Amniotic epithelial cell (primary cell): ENCODE results near the gene E4F1.

Experiments
- DNase-seq: peaks from one replicate; pipeline ENCODE4 v3.0.0-alpha.2; 2010; ENCODE audit warnings: low read depth

E4F1 gene

DNA sequence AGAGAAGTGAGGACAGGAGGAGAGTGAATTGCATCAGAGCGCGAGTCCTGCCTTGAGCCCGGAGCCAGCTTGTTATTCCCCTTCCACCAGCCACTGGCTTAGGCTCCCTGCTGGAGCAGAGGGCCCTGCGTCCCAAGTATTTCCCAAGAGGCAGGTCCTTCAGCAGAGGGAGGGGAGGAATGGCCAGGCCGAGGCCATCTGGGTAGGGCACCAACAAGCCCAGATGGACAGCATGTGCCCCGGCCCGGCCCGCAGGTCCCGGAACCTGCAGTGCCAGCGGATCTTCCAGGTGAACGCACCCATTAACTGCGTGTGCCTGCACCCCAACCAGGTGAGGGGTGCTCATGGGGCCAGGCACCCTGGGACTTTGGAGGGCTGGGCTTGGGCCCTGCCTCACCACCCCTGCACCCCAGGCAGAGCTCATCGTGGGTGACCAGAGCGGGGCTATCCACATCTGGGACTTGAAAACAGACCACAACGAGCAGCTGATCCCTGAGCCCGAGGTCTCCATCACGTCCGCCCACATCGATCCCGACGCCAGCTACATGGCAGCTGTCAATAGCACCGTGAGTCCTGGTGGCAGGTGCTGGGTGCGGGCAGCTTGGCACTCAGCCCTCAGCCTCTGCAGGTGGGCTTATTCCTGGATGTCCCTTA lies 16.5 kb upstream of the E4F1 start:
- DNase-seq, result no peak

DNA sequence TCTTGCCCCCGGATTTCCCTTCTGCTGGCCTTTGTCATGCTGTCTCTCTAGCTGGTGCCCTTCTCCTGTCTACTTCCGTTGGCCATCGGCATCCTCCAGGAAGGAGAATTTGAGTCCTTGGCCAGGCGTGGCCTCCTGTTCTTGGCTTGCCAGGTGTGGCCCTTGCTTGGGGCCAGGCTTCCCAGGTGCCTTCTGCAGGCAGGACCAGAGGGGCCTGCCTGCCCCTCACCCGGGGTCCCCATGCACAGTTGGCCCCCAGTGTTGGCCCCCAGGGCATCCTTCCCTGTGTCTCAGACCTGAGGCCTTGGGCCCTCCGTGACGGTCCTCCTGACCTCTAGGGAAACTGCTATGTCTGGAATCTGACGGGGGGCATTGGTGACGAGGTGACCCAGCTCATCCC lies 15.5 kb upstream of the E4F1 start:
- no peak for DNase-seq

DNA sequence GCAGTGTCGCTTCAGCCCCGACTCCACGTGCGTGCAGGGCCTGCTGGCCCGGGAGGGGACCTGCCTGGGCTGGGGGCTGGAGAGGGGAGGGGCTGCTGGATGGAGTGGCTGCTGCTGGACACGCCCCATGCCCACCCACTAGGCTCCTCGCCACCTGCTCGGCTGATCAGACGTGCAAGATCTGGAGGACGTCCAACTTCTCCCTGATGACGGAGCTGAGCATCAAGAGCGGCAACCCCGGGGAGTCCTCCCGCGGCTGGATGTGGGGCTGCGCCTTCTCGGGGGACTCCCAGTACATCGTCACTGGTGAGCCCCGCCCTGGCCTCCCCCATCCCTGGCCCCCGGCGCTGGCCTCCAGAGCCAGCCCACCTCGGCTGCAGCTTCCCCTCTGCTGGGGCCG lies 15.1 kb upstream of the E4F1 start:
- no peak for DNase-seq

DNA sequence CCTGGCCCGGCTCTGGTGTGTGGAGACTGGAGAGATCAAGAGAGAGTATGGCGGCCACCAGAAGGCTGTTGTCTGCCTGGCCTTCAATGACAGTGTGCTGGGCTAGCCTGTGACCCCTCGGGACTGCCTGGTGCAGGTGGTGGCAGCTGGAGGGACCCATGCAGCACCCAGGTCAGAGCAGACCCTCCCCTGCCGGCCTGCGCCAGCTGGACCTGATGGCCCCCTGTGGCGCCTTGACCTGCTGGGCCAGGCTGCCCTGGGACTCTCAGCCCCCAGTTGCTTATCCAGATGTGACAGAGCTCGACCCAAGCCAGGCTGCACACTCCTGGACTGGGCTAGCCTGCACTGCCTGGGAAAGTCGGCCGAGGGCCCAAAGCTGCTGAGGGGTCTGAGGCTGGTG lies 14.6 kb upstream of the E4F1 start:
- DNase-seq, result no peak

DNA sequence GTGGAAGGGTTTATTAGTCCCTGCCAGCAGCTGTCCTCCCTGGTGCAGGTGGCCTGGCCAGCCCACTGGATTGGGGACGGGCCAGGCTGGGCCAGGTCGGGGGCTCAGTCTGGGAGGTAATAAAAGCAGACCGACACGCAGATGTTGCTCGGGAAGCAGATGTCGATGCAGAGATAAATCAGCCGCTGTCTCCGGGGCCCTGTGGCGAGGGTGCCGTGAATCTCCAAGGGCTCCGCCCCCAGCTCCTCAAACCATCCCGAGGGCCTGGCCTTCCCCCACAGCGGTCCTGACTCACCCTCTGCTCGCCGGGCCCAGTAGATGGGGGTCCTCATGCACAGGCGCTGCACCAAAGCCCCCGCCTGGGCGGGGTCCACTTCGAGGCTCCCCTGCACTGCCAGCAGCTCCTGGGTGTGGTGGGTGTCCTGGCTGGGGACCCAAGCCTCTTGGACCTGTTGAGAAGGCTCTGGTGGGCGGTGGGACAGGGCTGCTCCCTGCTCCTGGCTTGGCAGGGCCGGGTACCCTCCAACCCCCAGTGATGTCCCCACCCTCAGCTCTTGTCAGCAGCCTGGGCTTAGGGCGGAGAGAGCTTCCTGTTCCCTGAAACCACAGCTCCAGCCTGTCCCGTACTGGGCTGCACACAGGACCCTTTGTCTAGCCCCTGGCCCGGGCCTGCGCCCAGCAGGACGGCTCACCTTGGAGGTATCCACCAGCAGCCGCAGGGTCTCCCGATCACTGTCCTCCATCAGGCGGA lies 14.0 kb upstream of the E4F1 start:
- DNase-seq, result no peak

DNA sequence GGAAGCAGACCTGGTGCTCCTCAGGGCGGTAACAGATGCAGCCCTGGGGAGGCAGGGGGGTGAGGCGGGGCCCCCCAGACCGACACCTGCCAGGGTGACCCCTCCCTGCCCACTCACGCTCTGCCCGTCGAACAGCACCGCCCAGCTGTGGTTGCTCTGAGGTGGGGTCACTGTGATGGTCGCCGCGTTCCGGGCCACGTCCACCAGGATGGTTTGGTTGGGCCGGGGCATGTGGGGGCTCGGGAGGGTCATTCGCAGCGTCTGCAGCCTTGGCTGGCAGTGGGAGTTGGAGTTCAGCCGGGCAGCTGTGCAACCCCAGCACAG lies 13.4 kb upstream of the E4F1 start:
- DNase-seq, result no peak

DNA sequence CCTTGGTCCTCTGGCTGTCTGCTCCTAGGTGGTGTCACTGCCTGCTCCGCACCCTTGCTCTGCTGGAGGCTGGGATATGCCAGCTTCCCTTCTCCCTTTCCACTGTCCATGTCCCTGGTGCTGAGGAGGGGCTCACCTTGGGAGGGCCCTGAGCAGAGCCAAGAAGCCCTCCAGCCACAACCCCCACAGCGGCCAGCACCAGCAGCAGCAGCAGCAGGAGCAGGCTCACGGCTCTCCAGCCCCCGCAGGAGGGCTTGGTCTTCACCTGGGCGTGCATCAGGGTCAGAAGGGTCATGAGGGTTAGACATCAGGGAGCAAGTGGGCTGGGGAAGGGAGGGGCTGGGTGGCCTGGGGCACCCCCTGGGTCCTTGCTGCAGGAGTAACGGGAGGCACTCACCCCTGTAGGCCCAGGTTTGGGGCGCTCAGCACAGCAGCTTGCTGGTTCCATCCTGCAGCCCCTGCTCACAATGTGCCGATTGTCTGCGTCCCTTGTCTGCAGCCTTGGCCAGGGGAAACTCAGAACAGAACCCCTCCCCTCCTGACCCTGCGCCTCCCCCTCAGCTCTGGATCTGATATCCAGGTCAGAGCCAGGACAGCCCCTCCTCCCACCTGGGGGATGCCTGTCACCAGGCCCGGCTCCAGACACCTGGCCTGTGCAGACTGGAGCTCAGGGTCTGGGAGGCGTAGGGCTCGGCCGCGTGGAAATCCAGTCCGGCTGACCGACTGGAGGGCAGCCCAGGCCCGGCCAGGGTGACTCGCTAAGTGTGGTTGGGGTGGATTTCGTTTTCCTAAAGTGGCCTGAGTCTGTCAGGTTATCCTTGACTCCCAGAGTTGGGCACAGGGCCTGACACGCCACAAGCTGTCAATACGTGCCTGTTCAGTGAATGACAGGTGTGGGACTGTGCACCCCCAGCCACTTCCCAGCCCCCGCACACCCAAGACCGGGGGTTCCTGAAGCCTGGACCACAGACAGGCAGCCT lies 12.7 kb upstream of the E4F1 start, which contains the start of gene BRICD5:
Gene BRICD5, minus strand, starts transcription at position 478 of the 980 bp plus-strand sequence. Its CDS starts 30 bp downstream, at position 448.
- no peak for DNase-seq

DNA sequence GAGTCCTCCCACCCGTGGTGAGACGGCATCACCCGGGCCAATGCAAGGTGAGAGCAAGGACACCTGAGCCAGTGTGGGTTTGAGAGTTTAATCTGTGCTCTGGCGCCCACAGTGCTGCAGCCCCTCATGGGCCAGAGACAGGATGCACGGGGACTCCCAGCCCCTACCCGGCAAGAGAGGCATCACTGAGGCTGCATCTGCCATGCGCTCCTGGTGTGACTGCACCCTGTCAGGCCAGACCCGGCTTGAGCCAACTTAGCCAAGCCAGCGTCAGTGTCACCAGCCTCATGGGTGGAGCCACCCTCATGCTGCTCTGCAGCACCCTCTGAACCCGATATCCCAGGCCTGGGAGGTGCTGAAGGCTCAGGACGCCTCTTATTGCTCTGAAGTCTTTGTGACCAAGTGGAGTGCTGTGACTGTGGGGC lies 11.5 kb upstream of the E4F1 start:
- DNase-seq, result no peak

DNA sequence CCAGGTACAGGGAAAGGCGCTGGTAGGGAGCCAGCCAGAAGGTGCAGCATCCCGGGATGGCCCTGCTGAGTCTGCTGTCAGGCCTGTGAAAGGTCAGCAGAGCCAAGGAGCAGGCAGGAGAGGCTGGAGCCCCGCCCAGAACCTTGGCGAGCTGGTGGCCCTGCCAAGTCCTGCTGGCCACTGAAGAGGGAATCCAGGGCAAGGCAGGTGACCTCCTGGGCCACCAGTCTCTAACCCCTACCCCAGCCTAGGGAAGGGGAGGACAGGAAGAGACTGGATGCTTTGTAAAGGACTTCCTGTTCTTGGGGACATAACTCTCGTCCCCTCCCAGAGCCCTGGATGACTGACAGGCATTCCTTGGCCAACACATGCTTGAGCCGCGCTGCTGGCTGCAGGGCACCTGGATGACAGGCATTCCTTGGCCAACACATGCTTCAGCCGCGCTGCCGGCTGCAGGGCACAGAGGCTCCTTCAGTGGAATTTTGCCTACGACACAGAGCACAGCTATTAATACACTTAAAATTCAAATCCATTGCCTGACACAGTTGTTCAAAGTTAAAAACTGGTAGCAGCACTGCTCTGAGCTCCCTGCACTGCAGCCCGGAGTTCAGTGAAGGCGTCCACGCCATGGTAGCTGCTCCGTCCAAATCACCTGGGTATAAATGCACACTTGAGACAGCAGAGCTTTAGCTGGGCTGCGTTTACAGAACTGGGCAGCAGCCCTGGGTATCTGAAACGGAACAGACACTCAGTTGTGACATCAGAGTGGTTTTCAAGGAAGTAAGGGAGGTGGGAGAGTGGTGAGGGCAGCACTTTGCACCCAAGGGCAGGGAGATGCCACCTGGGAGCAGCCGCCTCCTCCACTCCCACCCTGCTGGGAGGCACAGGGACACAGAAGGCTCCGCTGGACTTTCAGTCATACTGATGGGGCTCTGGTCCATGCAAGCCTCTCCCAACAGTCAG lies 10.7 kb upstream of the E4F1 start:
- DNase-seq, result no peak

DNA sequence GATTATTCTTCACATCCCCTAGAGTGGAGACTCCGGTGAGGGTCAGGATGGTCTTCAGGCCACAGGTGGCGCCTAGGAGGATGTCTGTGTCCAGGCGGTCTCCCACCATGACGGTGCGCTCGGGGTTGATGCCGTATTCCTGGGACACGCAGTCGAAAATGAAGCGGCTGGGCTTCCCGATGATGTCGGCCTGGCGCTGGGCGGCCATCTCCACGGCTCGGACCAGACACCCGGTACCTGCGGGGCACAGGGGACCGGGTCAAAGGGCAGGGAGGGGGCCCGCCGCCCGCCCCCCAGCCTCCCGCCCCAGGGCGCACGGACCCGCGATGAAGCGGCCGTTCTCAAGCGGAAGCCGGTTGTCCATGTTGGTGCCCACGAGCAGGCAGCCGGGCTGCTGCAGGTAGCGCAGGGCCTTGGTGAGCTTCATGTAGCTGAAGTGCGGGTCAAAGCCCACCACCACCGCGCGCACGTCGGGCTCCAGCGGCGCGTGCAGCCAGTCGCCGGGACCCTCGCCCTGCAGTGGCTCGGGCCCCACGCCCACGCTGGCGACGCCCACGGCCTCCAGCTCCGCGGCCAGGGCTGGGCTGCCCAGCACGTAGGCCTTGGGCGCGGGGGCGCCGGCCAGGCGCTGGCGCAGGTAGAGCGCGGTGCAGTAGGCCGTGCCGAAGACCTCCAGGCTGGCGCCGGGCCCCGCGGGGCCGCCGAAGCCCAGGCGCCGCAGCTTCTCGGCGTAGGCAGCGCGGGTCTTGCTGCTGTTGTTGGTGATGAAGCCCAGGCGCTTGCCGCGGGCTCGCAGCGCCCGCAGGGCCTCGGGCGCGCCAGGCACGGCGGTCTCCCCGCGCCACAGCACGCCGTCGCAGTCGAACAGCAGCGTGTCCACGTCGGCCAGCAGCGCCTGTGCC lies 9.3 kb upstream of the E4F1 start:
- DNase-seq, result no peak

DNA sequence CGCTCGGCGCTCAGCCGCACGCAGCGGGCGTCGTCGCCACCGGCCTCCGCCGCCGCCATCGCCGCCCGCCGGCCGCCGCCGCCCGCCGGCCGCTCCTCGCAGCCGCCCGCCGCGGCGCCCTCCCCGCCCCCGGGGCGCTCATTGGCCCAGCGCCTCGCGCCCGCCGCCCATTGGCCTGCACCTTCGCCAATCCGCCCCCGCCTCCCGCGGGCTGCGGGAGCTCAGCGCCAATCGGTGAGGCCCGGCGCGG lies 8.7 kb upstream of the E4F1 start, which contains the start of gene PGP:
Gene PGP, minus strand, starts transcription at position 122 of the 250 bp plus-strand sequence. Its CDS starts 63 bp downstream, at position 59.
- no peak for DNase-seq

DNA sequence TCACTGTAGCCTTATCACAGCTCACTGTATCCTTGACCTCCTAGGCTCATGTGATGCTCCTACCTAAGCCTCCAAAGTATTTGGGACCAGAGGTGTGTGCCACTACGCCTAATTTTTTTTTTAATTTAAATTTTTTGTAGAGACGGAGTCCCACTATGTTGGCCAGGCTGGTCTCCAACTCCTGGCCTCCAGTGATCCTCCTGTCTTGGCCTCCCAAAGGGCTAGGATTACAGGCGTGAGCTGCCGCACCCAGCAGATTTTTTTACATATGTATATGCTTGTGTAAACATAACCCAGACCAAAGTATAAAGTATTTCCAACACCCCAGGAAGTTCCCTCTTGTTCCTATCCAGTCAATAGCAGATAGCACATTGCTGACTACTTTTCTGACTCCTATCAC lies 7.1 kb upstream of the E4F1 start:
- DNase-seq, result no peak

DNA sequence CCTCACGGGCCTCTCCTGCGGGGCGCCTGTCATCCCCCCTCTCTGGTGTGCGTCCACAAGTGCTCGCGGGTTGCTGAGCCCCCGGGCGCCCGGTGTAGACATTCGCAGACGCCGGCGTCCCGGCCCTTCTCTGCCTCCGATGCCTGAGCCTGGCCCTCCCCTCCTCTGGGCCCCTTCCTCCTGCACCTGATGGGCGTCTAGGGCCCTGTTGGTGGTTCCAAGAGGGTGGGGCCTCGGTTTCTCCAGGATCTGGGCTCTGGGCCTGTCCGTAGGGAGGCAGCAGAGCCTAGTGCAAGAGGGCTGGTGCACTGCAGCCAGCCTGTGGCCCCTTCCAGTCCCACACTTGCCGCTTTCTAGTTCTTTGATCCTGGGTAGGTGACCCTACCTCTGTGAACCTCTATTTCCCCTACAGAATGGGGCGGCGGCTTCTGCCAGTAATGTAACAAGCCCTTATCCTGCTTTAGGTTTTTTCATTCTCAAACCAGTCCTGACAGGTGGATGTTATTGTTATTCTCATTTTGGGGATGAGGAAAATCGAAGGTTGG lies 623 bp downstream of the E4F1 start:
- DNase-seq, result peak; percentile 41

DNA sequence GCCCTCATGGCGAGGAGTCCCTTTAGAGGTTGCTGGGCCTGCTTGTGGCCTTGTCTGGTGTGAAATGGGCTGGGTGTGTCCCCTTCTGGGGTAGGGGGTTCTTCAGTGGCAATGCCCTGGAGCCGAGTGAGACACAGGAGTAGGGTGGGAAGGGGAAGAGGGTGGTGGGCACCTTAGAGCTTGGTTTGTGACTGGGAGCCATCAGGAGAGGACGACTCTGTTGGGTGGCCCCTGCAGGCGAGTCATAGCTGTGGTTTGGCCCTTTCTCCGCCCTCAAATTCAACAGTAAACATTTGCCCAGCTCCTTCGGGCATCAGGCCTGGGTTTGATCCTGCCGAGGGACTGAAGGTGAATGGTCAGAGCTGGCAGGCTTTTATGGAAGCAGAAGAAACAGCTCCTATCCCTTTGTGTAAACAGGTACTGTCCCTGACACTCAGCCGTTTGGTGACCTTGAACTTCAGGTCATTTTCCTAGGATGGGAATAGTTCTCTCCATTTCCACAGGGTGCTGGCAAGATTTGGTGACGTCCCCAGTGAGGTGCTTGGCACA lies 2.9 kb downstream of the E4F1 start:
- DNase-seq, result no peak

DNA sequence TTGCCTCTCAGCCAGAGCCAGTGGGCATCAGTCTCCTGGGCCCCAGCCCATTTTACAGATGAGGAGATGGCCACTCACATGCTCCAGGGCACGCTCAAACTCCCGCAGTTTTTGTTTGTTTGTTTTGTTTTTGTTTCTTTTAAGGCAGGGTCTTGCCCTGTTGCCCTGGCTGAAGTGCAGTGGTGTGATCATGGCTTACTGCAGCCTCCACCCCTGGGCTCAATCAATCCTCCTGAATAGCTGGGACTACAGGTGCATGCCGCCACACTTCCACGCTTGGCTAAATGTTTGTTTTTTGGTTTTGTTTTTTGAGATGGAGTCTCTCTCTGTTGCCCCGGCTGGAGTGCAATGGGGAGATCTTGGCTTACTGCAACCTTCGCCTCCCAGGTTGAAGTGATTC lies 3.5 kb downstream of the E4F1 start:
- DNase-seq, result no peak

DNA sequence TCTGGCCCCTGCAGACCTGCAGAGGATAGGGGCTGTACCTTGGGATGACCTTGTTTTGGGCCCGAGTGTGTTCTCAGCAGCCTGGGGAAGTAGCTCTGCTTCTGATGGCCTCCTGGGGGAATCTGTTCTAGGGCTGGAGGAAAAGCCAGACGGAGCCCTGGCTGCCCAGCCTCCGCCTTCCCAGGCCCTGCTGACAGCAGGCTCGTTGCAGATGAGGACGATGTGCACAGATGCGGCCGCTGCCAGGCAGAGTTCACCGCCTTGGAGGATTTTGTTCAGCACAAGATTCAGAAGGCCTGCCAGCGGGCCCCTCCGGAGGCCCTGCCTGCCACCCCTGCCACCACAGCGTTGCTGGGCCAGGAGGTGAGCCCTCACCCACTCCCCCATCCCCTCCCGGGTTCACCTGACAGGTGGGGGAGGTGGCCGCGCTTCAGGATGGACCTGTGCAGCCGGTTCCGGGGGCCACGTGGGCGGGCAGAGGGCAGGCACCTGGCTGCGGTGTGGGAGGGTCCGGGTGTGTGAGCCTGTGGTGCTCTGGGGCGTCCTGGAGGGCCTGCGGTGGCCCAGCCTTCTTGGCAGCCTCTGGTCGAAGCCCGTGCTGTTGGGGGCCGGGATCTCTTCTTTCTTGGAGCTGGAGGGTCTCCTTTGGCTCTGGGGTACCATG lies 4.9 kb downstream of the E4F1 start:
- DNase-seq, result no peak

DNA sequence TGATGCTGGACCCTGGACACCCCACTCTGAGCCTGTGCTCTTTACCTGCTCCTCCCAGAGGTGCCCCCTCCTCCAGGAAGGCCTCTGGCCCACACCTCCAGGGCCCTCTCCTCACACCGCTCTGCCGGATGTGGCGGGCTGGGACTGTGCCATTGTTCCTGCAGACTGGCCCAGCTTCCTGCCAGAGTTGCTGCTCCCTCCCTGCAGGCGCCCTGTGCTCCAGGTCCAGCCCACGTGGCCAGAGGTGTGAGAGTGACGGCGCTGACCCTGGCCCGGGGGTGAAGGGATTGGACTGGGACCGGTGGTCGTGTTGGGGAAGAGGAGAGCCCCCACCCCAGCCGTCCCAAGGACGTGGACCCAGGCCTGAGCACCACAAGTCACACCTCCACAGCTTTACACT lies 5.7 kb downstream of the E4F1 start:
- DNase-seq, result no peak

DNA sequence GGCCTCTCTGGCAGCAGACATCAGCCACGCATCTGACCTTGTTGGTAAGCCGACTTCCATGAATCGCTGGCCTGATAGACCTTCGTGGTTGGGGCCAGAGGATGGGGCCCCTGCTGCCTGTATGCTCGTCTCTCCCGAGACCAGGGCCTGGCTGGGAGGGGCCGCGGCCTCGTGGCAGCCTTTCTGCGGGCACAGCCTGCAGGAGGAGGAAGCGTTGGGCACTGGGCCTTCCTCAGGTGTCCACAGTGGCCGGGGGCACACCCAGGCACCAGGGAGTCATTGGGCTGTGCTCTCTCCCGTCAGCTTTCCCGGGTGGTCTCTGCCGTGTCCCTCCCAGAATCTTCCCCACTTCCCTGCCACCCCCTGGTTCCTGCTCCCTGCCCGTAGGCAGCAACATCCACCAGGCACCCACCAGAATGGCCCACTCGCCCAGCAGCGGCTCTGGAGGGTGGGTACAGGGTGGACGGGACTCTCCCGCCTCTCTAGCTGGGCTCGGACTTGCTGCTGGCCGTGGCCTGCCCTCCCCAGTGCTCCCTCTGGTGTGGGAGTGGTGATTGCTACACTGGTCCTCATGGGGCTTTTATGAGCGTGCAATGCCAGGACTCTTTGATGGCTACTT lies 6.3 kb downstream of the E4F1 start:
- no peak for DNase-seq

DNA sequence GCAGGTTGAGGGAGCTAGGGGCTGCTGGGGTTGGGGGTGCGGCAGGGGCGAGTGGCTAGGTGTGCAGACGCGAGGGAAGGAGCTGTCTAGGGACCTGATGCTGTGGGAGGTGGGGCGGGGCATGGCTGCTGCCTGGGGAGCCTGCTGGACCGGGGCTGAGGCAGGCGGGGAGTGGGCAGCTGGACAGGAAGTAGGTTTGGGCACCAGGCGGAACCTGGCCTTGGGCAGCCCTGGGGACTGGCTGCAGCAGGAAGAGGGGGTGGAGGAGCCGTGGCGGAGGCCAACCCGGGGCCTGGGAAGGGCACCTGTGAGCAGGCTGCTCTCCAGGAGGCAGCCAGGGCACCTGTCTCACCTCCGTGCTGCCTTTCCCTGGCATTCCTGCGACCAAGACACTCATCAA lies 7.0 kb downstream of the E4F1 start:
- no peak for DNase-seq
